ENCODE results near the gene ERMP1.

Gene ERMP1

DNA sequence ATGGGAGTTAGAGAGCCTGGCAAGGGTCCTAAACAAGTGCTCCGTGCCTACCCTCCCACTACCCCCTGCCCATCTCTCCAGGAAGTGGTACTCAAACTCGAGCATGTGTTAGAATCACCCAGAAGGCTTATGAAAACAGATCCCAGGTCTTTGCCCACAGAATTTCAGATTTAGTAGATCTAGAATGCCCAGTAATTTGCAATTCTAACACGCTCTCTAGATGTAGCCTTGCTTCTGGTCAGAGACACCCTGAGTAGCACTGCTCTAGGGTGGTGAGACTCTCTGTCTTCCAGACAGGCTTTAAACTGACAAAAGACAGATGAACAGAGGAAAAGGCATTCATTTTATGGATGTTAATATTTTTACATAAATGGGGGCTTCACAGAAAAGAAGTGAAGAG, 20.7 kb upstream of the ERMP1 start:
- no peak for DNase-seq (ENCODE audit: low read depth in 2 of 2)

GRCh38 chr9:5852987-5853386, 20.1 kb upstream of the ERMP1 start:
- DNase-seq (ENCODE audit: low read depth in 2 of 2) = no peak

- DNase-seq (ENCODE audit: low read depth in 2 of 2) = no peak
These were observed 18.5 kb upstream of the ERMP1 start for GRCh38 chr9:5851445-5851844.

DNA sequence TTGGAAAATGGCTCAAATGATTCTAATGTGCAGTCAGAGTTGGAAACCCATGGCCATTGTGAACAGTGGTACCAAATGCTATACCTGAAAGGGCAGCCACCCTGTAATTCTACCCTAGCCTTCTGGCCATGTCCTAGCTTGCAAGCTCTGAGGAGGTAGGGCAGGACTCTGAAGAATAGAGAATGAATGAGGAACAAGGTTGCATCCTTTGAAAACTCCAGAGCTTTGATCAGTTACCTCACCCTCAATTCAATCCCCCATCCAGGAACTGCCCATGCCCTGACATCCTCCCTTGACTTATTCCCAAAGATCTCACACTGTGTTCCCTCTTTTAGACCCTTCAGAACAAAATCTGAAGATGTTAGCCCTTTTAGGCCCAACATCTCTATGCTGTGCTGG, 17.8 kb upstream of the ERMP1 start:
- DNase-seq (ENCODE audit: low read depth in 2 of 2) = no peak

DNA sequence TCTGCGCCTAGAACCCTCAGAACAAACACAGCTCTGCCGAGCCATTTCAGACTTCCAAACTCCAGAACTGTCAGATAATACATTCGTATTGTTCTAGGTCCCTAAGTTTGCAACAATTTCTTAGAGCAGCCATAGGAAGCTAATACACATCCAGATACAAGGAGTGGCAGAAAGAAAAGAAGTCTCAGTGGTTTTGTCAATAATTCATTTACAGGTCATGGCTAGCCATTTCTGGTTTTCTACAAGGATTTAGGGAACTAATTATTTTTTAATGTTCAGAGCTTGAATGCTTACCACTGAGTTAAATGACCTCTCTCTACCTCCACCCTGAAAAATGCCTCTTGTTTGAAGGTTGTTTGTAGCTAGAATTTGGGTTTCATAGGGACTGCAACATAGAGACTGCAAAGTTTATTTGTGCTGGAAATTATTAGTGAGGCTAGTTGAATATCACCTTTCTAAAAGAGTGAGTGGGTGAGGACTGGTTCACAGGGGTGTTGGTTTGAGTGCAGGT, 15.5 kb upstream of the ERMP1 start:
- DNase-seq (ENCODE audit: low read depth in 2 of 2) = no peak

DNA sequence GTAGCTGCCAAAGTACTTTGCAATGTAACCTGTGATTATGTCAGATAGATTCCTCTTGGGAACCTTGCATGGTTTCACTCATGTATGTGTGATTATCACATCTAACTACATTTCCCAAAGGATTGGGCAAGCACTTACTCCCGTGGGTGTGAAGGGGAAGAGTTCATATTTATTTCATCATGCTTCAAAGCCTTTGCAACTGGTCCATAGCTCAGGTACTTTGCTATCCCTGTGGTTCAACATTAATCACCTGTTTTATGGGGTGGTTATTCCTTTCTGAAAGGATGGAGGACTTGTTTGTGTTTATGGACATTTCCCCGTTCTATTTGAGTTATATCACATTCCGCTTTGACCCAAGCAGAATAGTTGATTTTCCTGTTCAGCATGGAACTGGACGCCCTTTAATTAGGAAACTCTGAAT, 13.6 kb upstream of the ERMP1 start:
- DNase-seq (ENCODE audit: low read depth in 2 of 2) = no peak

- DNase-seq (ENCODE audit: low read depth in 2 of 2) = no peak
These were observed 13.2 kb upstream of the ERMP1 start for GRCh38 chr9:5846096-5846495.

GRCh38 chr9:5845157-5845531, 12.2 kb upstream of the ERMP1 start:
- no peak for DNase-seq (ENCODE audit: low read depth in 2 of 2)

- DNase-seq (ENCODE audit: low read depth in 2 of 2) = no peak
These were observed 11.0 kb upstream of the ERMP1 start for GRCh38 chr9:5843794-5844471.

DNA sequence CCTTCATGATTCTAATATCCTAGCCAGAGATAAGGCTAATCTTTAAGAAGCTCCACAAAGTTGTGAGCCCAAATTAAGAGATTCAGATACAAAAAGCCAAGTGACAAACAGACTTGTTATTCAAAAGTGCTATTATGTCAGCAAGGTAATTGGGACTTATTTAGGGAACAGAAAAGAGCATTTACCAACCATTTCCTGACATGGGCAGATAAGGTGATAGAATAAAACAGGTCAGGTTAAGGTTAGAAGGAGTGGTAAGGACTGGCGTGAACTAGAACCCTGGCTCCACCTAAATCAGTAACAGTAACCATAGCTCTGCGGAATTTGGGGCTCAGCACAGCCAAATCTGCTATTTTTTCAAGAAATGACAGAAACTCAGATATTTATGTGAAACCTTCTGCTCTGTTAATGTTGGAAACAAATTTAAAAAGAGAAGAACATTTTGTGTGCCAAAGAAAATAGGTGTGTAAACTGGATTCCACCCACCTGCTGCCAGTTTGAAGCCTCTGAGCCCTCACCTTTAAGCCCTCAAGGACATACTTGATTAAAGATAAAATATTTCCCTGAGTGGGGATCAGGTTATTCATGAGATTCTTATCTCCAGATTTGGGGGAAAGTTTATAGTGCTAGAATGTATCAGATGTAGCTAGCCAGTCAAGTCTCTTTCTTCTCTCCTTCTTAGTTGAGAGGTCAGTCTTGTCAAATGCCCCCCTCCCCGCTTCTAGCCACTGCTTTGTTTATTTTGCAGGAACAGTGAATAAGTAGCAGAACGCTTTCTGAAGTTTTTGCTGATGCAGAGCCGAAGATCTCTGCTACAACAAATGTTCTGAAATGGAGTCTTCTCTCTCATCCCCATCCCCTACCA, 10.2 kb upstream of the ERMP1 start:
- DNase-seq (ENCODE audit: low read depth in 2 of 2) = no peak

- peak in 1 of 2 donors; percentile 45 for DNase-seq (ENCODE audit: low read depth in 2 of 2)
These were observed 9.1 kb upstream of the ERMP1 start for GRCh38 chr9:5841771-5842573.

GRCh38 chr9:5840788-5841187, 7.9 kb upstream of the ERMP1 start:
- DNase-seq (ENCODE audit: low read depth in 2 of 2) = no peak

GRCh38 chr9:5839572-5839902, 6.6 kb upstream of the ERMP1 start:
- DNase-seq (ENCODE audit: low read depth in 2 of 2) = no peak

- DNase-seq (ENCODE audit: low read depth in 2 of 2) = no peak
These were observed 6.1 kb upstream of the ERMP1 start for GRCh38 chr9:5838884-5839571.

- no peak for DNase-seq (ENCODE audit: low read depth in 2 of 2)
These were observed 2.9 kb upstream of the ERMP1 start for GRCh38 chr9:5835808-5836207.

DNA sequence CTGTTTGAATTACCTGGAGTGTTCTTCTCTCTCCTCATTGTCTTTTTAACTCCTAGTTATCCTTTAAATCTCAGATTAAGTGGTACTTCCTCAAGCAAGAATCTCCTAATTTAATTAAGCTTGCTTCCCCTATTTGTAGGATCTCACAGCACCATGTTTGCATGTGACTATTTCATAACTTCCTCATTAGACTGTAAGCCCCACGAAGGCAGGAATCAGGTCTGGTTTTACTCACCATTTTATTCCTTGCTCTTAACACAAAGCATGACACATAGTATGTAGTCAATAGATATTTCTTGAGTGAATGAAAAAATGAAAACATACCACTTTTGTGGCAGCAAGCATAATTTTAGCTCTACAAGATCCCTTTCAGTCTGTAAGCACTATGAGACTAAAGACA, 1.3 kb upstream of the ERMP1 start:
- no peak for DNase-seq (ENCODE audit: low read depth in 2 of 2)

GRCh38 chr9:5832071-5832537, 813 bp downstream of the ERMP1 start:
- DNase-seq (ENCODE audit: low read depth in 2 of 2) = no peak

- no peak for DNase-seq (ENCODE audit: low read depth in 2 of 2)
These were observed 6.9 kb downstream of the ERMP1 start for GRCh38 chr9:5825895-5826622.

DNA sequence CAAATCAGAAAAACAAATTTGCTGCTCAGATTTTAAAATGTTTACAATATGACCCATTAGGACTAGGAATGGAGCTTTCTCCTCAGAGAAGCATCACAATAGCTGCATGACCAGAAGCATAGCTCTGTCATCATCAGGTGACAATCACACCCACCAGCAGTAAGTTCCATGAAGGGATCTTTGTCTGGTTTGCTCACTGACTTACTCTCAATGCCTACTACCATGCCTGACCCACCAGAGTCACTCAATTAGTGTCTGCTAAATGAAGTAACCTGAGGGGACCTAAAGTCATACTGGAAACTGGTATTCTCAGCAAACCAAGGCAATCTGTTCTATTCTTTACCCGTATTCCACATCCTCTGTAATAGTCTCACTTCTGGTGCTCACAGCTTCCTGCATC, 7.7 kb downstream of the ERMP1 start:
- DNase-seq (ENCODE audit: low read depth in 2 of 2) = no peak

DNA sequence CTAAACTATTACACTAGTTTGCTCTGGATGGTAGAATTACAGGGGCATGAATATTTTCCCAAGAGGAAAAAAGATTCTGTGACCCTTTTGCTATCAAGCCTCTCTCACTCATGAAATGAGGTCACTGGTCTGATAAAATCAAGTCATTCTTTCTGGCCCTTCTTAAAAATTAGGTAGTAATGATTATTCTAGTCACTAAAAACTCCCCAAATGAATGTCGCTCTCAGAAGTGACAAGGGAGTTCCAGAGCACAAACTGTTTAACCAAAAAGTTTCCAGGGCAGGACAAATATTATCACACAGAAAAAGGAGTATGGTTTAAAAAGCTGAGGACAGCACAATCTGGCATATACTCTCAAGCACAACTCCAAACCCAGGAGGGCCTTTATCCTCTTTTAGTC, 12.5 kb downstream of the ERMP1 start:
- DNase-seq (ENCODE audit: low read depth in 2 of 2) = no peak

GRCh38 chr9:5819174-5819573, 13.7 kb downstream of the ERMP1 start:
- no peak for DNase-seq (ENCODE audit: low read depth in 2 of 2)

All from stimulated activated CD4-positive, alpha-beta T cell treated with anti-CD3 and anti-CD28 coated beads, Interleukin-4, amount 100 ng/mL, for 48 hours (primary cell).